ENCODE results near the gene ARAP1. TPM values are rescaled to one million over a fixed set of nuclear protein-coding genes. Genes with fewer than 3 reads are reported as not detected.

The ARAP1 gene
- total and polyA plus RNA-seq, 2 donors = 66.5 to 88.6 TPM

GRCh38 chr11:72775288-72776110, 23.3 kb upstream of the ARAP1 start:
- WGBS = 91% methylated on average over 7 of the region's 7 CpGs
- H3K4me1 ChIP-seq (ENCODE audit: insufficient read depth) = no peaks in the 10 kb centered on the region
- H3K27ac ChIP-seq (ENCODE audit: low read depth) = no peak overlapping the region

DNA sequence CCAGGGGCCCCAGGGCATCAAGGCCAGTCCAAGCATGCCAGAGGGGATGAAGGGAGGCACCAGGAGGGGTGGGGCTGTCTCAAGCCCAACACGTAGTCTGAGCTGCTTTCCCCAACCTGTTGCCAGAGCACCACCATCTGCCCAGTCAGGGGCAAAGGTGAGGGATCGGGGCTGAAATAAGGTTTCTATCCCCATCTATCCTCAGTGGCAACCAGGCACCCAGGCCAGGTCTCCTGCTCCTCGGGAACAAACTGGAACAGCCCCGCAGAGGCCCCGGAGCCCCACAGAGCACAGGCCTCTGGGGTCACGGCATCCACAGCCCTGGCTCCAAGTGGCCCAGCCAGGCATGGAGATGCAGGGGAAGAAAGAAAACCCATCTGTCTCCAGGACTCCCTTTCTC, 22.3 kb upstream of the ARAP1 start:
- Histone ChIP-seq H3K4me1 (ENCODE audit: insufficient read depth) (no peaks in the 10 kb centered on the region), H3K27ac (ENCODE audit: low read depth) (no peak overlapping the region), H3K36me3 (ENCODE audit: insufficient read depth) (no peaks in the 10 kb centered on the region), H3K4me3 (ENCODE audit: low read depth, low read length) (no peak overlapping the region)
- DNase-seq (ENCODE audit: extremely low spot score) = no peak
- 90% methylated on average over 6 of the region's 6 CpGs for WGBS

More at GRCh38 chr11:72775288-72776110, 23.3 kb upstream of the ARAP1 start:
- no peak overlapping the region for H3K4me3 ChIP-seq (ENCODE audit: low read depth, low read length)
- DNase-seq (ENCODE audit: extremely low spot score) = no peak
- no peaks in the 10 kb centered on the region for H3K36me3 ChIP-seq (ENCODE audit: insufficient read depth)

GRCh38 chr11:72773696-72774095, 21.5 kb upstream of the ARAP1 start:
- DNase-seq (ENCODE audit: extremely low spot score) = no peak
- no peaks in the 10 kb centered on the region for H3K36me3 ChIP-seq (ENCODE audit: insufficient read depth)
- WGBS = 55% methylated on average over 6 of the region's 6 CpGs
- H3K27ac ChIP-seq (ENCODE audit: low read depth) = no peak overlapping the region
- no peaks in the 10 kb centered on the region for H3K4me1 ChIP-seq (ENCODE audit: insufficient read depth)
- H3K4me3 ChIP-seq (ENCODE audit: low read depth, low read length) = no peak overlapping the region

DNA sequence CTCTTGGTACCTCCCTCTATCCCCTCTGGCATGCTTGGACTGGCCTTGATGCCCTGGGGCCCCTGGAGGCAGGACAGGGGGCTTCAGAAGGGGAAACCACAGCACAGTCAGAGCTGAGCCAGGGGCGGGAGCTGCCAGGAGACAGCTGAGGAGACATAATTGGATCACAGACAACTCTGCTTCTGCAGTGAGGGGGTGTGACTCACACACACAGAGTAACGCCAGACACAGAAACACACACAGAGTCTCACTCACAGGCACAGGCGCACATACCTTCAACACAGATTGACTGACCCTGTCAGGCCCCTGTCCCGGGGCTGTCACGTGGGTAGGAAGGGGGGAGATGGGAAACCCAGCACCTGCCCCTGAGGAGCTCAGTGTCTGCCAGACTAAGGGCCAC, 21.1 kb upstream of the ARAP1 start:
- H3K4me3 ChIP-seq (ENCODE audit: low read depth, low read length) = no peak overlapping the region
- DNase-seq (ENCODE audit: extremely low spot score) = peak; percentile 49
- H3K36me3 ChIP-seq (ENCODE audit: insufficient read depth) = no peaks in the 10 kb centered on the region
- WGBS = 27% methylated on average over 5 of the region's 5 CpGs
- H3K4me1 ChIP-seq (ENCODE audit: insufficient read depth) = no peaks in the 10 kb centered on the region
- H3K27ac ChIP-seq (ENCODE audit: low read depth) = no peak overlapping the region

GRCh38 chr11:72772059-72772458, 19.9 kb upstream of the ARAP1 start:
- Histone ChIP-seq H3K4me1 (ENCODE audit: insufficient read depth) (no peaks in the 10 kb centered on the region), H3K27ac (ENCODE audit: low read depth) (no peak overlapping the region), H3K4me3 (ENCODE audit: low read depth, low read length) (no peak overlapping the region), H3K36me3 (ENCODE audit: insufficient read depth) (no peaks in the 10 kb centered on the region)
- DNase-seq (ENCODE audit: extremely low spot score) = no peak
- 94% methylated on average over 12 of the region's 12 CpGs for WGBS

GRCh38 chr11:72771507-72771906, 19.3 kb upstream of the ARAP1 start:
- H3K4me3 ChIP-seq (ENCODE audit: low read depth, low read length) = no peak overlapping the region
- no peaks in the 10 kb centered on the region for H3K36me3 ChIP-seq (ENCODE audit: insufficient read depth)
- 59% methylated on average over 4 of the region's 4 CpGs for WGBS
- no peaks in the 10 kb centered on the region for H3K4me1 ChIP-seq (ENCODE audit: insufficient read depth)
- DNase-seq (ENCODE audit: extremely low spot score) = no peak
- H3K27ac ChIP-seq (ENCODE audit: low read depth) = no peak overlapping the region

DNA sequence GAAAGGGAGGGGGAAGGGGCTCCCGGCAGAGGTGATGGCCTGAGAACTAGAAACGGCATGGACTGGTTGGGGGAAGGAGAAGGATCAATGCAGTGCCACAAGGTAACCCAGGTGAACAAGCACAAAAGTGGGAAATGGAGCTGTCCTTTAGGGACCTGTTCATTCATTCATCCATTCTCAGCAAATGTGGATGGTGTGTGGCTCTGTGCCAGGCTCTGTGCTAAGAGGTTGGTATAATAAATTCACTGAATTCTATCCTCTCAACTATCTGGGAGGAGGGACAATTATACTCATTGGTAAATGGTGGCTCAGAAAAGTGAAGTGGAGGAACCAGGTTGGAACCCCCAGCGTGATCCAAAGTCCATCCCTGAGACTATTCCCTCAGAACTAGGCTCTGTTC, 18.6 kb upstream of the ARAP1 start:
- Histone ChIP-seq H3K27ac (ENCODE audit: low read depth) (no peak overlapping the region), H3K4me1 (ENCODE audit: insufficient read depth) (no peaks in the 10 kb centered on the region), H3K4me3 (ENCODE audit: low read depth, low read length) (no peak overlapping the region), H3K36me3 (ENCODE audit: insufficient read depth) (no peaks in the 10 kb centered on the region)
- DNase-seq (ENCODE audit: extremely low spot score) = no peak
- WGBS = 89% methylated on average over 3 of the region's 3 CpGs

DNA sequence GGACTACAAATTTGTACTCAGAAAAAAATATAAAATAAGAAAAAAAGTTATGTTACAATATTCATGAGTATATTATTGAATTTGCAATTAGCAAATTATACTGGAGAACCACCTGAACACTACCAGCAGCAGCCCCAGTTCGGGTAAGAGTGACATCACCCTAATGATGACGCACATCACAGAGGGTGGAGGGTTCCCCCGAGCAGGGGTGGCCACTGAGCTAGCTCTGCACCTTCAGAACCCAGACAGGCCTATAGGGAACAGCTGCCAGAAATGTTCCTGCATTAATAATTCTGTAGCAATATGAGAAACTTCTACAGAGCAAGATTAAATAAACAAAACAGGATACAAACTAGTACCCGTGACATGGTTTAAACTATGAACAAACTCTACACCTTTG, 17.5 kb upstream of the ARAP1 start:
- Histone ChIP-seq H3K36me3 (ENCODE audit: insufficient read depth) (no peaks in the 10 kb centered on the region), H3K4me3 (ENCODE audit: low read depth, low read length) (no peak overlapping the region), H3K27ac (ENCODE audit: low read depth) (no peak overlapping the region), H3K4me1 (ENCODE audit: insufficient read depth) (no peaks in the 10 kb centered on the region)
- WGBS = 82% methylated on average over 4 of the region's 4 CpGs
- no peak for DNase-seq (ENCODE audit: extremely low spot score)

DNA sequence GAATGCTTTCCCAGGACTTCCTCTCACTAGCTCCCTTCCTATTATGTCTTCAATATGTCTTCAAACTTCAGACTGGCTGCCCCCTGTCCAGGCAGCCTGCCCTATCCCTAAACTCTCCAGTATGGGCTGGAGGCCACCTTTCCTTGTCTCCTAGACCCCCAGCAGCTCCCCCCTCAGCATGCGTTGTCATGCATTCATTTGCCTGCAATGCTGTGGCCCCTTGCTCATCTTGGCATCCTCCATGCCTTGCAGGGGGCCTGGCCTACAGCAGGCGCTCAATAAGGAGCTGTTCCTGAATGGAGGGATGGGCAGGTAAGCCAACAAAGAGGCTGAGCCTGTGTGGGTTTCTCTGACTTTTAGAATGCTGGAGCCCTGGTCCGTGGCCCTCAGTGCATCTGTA, 16.4 kb upstream of the ARAP1 start:
- 96% methylated on average over 3 of the region's 3 CpGs for WGBS
- H3K36me3 ChIP-seq (ENCODE audit: insufficient read depth) = no peaks in the 10 kb centered on the region
- DNase-seq (ENCODE audit: extremely low spot score) = no peak
- no peak overlapping the region for H3K4me3 ChIP-seq (ENCODE audit: low read depth, low read length)
- H3K4me1 ChIP-seq (ENCODE audit: insufficient read depth) = no peaks in the 10 kb centered on the region
- H3K27ac ChIP-seq (ENCODE audit: low read depth) = no peak overlapping the region

- Histone ChIP-seq H3K4me3 (ENCODE audit: low read depth, low read length) (no peak overlapping the region), H3K27ac (ENCODE audit: low read depth) (no peak overlapping the region), H3K36me3 (ENCODE audit: insufficient read depth) (no peaks in the 10 kb centered on the region), H3K4me1 (ENCODE audit: insufficient read depth) (no peaks in the 10 kb centered on the region)
- DNase-seq (ENCODE audit: extremely low spot score) = no peak
- WGBS = 97% methylated on average over 4 of the region's 4 CpGs
These were observed 15.2 kb upstream of the ARAP1 start for GRCh38 chr11:72767203-72768062.

DNA sequence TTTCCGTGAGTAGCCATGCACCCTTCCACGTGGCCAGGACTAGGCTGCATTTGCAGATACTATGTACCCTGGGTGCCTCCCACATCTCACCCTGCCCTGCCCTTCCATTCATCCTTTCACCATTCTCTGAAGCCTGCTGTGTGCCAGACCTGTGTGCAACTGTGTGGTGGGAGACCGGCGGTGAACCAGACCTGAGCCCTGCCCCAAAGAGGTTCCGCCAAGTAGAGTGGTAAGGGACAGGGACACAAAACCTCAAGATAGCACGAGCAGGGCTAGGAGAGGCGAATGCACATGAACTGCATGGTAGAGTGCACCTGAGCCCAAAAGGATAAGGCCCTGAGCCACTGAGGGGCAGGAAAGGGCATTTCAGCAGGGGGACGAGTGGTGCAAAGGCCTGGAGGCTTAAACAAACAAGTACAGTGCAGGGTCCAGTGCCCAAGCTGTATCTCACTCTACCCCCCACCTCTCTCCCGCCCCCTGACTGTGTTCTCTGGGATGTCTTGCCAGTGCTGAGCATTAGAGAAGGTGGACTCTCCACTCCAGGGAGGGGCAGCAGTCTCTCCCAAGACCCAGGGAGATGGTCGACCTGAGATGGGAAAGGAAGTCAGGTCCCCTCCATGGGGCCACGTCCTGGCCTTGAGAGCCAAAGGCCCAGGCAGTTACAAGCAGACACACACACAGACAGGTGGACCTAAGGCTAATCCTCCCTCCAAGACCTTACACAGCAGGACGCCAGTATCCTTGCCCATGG, 14.1 kb upstream of the ARAP1 start:
- H3K4me1 ChIP-seq (ENCODE audit: insufficient read depth) = no peaks in the 10 kb centered on the region
- no peak overlapping the region for H3K4me3 ChIP-seq (ENCODE audit: low read depth, low read length)
- WGBS = 86% methylated on average over 12 of the region's 12 CpGs
- no peak for DNase-seq (ENCODE audit: extremely low spot score)
- H3K36me3 ChIP-seq (ENCODE audit: insufficient read depth) = no peaks in the 10 kb centered on the region
- H3K27ac ChIP-seq (ENCODE audit: low read depth) = no peak overlapping the region

GRCh38 chr11:72764503-72764902, 12.3 kb upstream of the ARAP1 start:
- Histone ChIP-seq H3K4me3 (ENCODE audit: low read depth, low read length) (no peak overlapping the region), H3K27ac (ENCODE audit: low read depth) (no peak overlapping the region), H3K36me3 (ENCODE audit: insufficient read depth) (no peaks in the 10 kb centered on the region), H3K4me1 (ENCODE audit: insufficient read depth) (no peaks in the 10 kb centered on the region)
- WGBS = 72% methylated on average over 13 of the region's 13 CpGs
- DNase-seq (ENCODE audit: extremely low spot score) = no peak

GRCh38 chr11:72763823-72764222, 11.6 kb upstream of the ARAP1 start:
- no peaks in the 10 kb centered on the region for H3K36me3 ChIP-seq (ENCODE audit: insufficient read depth)
- H3K4me3 ChIP-seq (ENCODE audit: low read depth, low read length) = no peak overlapping the region
- H3K27ac ChIP-seq (ENCODE audit: low read depth) = no peak overlapping the region
- DNase-seq (ENCODE audit: extremely low spot score) = no peak
- 90% methylated on average over 4 of the region's 4 CpGs for WGBS
- H3K4me1 ChIP-seq (ENCODE audit: insufficient read depth) = no peaks in the 10 kb centered on the region

All from urinary bladder (tissue), 4 donors.